ENCODE data around the gene STAC3.

The STAC3 gene

DNA sequence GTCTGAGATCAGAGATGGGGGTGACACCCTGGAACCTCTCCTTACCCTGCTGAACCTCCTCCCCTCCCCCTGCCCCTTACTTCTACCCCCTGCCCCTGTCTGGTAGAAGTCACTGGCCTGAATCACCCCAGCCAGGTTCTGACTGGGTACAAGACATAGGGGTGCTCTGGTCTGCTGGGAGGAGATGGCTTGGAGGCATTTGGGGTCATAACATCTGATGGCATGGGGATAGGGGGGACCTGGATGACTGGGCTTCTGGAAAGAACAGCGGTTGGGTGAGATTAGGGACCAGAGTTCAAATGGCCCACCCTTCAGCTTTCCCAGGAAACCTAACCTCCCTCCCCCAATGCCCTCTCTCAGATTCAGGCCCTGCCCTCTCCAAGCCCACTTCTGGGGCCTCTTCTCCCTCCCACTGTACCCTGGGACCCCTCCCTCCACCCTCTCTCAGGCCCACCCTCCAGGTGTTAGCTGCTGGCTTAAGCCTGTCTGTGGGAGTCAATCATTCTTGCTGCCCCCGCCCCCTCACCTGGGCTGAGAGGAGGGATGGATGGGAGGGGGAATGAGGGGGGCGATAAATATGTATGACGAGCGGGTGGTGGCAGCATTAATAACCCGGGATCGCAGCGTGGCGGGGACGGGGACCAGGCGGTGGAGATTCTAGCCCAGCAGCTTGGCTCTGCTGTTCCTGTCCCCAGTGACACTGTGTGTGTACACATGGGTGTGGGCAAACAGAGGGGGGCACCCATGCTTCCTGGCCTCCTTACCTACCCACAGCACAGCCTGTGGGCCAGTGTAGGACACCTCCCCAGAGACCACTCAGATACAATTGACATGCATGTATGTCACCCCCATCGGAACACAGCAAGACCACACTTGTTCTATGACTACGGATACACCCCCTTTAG is 28.4 kb downstream of the STAC3 start:
- no peak for DNase-seq

DNA sequence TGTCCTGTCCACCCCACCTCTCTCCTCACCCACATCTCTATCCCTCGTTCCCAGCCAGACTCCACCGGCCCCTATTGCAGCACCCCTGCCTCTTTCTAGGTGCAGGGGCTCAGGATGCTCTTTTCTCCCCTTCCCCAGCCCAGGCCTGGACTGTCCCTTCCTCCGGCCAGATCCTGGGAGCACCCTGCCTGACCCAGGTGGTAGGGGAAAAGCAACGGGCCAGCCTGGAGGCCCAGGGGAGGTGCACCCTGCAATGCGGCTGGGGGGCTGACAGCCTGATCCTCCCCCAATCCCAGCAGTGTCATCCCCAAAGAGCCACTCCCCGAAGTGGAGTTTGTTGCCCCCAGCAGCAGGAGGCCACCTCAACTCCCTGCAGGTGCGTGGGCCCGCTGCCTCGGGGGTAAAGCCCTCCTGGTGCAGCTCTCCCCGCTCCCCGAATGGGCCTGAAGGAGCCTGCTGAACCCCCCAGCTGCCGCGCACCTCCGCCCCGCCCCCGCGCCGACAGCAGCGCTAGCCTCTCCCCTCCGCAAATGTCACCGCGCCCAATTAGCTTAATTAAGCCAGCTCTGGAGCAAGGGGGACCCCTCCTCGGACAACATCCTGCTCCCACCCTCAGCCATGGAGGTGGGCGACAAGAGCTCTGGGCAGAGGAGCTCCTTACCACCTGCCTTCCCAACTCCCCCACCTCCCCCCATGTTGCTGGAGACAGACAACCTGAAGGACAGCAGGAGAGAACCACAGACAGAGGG is 29.6 kb downstream of the STAC3 start:
- no peak for DNase-seq

DNA sequence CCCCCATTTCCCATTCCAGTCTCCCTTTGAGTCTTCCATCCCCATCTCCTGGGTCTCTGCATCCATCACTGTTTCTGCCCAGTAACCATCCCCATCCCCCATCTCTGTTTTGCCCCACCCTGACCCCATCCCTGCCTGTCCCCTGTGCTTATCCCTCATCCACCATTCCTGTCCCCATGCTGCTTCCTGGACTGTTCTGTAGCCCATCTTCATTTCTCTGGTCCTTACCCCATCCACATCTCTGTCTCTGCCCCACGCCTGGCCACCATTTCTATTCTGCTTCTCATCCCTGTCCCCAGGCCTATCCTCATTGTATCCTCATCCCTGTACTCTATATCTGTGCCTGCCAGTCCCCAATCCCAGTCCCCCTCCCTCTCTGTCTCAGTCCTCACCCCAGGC is 30.2 kb downstream of the STAC3 start:
- DNase-seq: no peak

DNA sequence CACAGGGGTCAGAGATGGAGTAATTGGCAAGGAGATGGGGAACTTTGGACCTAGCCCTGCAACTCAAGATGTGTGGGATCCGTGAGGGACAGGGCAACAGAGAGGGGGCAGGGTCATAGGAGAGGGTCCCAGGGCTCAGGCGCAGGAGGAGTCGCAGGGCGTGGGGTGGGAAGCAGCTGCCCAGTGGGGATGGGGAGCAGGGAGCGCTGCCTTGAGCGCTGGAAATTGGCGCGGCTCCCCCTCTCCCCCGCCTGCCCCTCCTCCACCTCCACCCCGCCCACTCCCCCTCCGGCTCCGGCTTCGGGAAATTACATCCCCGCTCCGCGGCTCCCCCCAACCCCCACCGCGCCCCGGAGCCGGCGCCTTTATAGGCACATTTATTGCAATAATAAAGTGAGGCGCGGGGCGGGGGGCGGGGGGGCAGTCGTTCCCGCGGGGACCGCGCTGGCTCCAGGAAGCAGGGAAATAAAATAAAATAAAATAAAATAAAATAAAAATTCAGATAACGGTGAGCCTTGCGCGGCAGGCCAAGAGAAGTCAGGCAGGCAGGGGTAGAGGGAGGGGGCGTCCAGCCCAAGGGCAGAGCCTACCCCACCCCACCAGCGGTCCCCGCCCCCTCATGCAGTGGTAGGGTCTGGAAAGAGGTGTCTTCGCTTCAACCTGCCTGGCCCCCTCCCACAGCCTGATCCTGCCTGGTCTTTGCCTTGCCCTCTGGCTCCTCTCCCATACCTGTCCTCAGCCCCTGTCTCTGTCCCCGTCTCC is 30.8 kb downstream of the STAC3 start:
- DNase-seq: no peak

DNA sequence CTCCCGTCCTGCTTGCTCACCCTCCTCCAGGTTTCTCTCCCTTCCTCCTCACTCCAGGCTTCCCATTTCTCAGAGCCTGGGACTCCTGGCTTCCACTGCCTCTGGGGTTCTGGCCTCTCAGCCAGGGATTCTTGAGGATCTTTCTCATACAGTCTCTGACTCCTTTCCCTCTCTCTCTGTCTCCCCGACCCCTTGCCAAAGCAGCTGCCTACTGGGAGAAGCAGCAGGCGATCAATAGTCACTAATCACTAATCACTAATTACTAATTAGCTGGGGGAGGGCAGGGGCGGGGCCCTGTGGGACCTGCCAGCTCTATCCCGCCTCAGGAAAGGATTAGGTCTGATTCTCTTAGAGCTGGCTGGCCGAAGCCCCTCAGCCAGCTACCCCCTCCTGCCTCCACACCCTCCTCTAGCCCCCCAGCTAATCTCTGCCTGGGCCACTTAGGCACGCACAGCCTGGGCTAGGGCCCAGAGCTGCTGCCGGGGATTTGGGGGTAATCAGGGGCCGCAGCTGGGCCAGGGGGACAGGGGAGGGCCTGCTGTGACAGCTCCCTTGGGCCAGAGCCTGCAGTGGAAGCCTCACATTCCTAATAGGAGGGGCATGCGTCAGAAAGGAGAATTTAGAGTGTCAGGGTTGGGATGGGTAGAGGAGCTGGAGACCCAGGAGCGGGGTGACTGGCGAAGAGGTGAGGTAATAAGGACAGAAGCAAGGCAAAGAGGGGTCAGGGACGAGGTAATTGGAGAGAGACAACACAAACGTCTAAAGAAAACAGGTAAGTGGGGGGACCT is 31.6 kb downstream of the STAC3 start:
- DNase-seq: no peak

DNA sequence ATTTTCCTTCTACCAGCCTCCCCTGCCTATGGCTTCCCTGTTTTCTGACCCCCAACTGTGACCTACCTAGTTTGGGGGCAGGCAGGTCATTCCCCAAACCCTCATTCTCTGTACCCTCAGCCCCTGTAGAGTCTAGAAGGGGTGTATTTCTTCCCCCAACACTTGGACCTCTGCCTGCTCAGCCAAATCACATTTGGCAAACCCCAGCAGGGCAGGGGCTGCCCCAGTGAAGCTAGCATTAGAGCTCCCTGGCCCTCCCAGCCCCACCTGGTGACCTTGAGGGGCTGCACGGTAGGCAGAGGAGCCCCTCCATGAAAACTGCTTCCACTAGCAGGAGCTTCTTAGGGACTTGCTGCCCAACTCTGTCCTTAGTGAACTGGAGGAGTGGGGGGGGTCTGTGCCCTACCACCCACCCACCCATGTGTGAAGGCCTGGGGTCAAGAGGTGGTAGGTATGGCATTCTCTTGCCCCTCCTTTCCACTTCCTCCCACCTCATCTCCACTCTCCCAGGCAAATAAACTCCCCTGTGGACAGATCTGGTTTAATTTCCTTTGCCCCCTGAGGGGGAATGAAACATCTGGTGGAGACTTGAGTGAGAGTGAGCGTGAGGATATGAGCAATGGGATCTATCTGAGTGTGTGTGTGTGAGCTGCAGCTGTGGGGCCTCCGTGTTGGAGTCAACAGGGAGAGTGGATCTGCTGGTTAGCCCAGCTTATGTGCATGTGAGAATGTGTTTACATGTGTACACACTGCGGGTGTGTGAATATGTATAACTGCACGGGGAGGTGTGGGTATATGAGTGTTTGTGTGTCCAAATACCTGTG is 32.7 kb downstream of the STAC3 start:
- DNase-seq: no peak

DNA sequence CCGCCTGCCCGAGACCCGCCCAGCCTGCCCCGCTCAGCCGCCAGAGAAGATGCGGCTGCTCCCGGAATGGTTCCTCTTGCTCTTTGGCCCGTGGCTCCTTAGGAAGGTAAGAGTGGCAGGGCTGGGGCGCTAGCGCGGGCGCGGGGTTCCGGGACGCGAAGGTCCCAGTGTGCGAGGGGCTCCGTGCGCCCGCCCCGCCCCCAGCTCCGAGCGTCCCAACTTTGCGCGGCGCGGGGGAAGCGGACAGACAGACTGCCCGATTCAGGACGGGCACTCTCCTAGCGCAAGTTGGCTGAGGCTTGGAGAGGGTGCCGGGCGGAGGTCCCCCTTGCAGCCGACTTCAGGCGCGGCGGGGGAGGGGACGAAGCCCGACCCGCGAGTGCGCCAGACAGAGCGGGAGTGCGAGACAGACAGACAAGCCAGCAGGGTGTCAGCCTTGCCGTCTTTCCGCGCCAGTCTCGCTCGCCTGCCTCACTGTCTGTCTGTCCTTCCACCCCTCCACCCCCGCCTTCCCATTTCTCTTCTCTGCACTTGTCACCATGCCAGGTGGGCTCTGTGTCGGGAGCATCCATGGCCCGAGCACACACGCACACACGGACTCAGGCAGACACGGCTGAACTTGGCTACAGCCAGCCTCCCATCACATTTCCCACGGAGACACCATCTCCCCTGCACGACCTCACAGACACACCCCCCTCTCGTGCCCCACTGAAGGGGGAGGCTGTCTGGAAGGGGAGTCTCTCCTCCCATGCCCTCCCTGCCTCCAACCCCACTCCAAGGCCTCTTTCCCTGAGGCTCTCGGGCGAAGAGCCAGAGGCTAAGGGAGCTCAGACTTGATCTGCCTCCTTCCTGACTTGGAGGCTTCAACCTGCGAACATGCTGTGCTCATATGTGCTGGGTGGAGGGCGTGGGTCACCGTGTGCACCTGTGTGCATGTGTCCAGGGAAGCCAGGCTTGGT is 33.8 kb downstream of the STAC3 start:
- peak in 1 of 5 donors; percentile 30 for DNase-seq

DNA sequence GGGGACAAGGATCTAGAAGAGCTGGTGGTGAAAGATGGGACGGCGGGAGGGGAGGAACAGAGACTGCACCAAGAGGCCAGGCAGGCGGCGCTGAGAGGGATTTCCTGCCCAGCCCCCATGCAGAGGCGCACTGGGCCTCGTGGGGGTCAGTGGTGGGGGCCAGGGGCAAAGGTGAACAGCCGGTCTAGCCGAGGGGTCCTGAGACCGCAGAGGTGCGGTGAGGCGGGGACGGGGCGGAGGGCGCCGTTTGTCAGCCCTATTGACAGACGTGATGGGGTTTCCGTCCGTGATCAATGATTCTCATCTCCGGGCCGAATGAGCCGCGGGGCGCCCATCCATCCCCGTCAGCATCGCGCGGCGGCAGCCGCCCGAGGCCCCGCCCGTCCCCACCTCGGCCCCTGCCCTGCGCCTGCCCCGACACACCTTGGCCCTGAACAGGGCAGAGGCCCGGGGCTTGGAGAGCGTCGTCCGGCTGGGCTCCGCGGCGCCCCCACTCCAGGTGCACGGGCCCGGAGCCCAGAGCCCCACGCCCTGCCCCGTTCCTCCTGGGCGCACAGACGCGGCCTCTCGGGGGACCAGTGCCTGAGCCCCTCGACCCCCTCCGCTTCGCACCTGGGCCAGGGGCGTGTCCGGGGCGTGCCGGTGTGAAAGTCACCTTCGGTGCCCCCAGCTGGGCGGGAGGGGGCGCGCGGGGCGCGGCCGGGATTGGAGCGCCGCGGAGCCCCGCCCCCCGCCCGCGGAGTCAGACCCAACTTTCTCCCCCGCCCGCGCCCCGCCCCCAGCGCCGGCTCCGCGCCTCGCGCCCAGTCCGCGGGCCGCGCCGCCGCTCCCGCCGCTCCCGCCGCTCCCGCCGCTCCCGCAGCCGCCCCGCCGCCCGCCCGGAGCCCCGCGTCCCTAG is 34.7 kb downstream of the STAC3 start, which contains the start of gene NXPH4:
TSS of gene NXPH4 (plus strand) at position 781 of the 898 bp plus-strand sequence. CDS start 176 bp downstream, outside the sequence.
- peak in 4 of 5 donors; percentile 34 to 65 (median 44) for DNase-seq

DNA sequence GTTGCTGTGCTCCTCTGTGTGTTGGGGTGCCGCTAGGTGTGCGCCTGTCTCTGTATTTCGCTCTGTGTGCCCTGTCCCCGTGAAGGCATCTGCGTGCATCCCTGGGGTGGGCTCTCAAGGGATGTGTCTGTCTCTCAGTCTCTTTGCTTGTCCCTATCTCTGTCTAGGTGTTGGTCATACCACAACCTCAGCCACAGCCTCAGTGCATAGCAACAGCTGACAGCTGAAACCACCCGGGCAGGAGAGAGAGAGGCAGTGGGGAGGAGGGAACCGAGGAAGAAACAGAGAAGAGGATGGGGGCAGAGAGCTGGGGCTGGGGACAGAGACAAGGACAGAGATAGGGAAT is 35.3 kb downstream of the STAC3 start:
- DNase-seq: peak in 1 of 5 donors; percentile 60

DNA sequence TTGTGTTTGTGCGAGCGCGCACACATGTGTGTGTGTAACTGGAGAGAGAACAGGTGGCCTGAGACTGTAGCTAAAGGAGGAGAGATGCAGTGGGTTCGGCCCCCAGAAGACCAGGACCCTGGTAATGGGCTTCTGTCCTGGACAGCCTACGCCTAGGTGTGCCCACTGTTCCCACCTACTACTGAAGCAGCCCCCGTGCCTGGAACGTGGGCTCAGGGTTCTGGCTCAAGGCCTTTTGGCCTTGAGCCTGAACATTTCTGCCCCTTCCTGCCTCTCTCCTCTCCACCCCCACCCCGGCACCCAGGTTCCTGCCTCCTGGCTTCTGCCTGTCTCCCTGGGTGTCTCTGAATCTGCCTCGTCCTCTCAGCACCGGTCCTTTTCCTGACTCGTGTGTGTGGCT is 35.9 kb downstream of the STAC3 start:
- DNase-seq: no peak

DNA sequence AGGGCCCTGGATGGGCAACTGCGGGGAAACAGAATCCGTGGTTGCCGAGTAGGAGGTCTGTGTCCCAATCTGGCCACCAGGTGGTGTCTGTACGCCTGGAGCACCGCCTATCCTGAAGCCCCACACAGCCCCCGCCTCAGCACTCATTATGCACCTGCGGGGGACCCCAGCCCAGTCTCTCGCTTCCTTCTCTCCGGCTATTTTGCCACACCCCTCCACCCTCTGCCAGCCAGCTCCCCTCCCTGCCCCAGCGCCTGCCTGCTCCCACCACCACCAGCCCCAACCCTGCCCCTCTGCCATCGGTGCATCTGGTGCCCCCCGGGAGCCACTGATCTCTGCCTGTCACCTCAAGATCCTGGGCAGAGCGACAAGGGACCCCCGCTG is 36.6 kb downstream of the STAC3 start:
- peak; percentile 37 to 67 (median 54) for DNase-seq

DNA sequence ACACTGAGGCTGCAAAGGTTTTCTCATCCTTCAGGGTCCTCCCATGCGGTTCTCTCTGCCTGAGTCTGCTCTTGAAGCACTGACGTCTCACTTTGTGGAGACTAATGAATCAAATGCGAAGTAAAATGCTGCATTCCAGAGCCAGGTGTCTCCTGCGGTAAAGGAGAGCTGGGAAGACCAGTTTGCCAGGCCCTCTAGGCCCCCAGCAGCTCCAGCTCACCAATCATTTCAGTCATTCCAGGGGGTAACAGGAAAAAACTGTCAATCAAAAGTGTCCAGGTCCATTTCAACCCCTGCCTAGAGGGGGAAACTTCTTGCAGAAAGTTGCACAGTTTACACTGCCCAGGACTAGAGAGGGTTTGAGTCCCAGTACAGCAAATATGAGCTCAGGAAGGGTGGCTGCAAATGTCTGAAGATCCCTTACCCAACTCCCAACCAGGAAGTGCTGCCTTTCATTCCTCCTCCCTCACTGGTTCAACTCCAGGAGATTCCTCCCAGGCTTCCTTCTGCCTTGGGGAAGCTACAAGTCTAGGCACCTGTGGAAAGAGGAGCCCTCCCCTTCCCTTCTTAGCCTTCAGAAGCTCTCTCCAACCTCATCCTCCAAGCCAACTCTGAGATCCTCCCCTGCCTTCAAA is 37.1 kb downstream of the STAC3 start:
- no peak for DNase-seq

DNA sequence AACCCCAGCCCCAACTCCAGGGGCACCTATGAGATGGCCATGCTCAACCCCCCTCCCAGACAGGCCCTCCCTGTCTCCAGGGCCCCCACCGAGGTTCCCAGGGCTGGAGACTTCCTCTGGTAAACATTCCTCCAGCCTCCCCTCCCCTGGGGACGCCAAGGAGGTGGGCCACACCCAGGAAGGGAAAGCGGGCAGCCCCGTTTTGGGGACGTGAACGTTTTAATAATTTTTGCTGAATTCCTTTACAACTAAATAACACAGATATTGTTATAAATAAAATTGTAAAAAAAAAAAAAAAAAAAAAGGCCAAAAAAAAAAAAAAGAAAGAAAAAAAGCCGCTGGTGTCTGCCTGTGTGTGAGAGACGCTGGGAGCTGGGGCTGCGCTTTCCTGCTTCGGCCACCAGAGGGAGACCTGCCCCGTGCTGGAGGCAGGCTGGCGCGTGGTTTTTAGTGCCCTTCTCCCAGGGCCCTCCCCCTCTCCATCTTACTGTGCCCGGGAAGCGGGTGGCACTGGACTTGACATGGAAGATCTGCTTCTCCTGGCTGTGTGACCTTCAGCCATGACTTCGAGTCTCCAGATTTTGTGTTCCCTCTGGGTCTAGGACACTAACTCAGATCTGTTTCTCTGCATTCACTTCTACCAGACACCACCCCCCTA is 37.8 kb downstream of the STAC3 start:
- peak; percentile 65 to 80 (median 77) for DNase-seq

DNA sequence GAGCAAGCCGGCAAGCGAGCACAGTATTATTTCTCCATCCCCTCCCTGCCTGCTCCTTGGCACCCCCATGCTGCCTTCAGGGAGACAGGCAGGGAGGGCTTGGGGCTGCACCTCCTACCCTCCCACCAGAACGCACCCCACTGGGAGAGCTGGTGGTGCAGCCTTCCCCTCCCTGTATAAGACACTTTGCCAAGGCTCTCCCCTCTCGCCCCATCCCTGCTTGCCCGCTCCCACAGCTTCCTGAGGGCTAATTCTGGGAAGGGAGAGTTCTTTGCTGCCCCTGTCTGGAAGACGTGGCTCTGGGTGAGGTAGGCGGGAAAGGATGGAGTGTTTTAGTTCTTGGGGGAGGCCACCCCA is 38.3 kb downstream of the STAC3 start:
- DNase-seq: no peak

DNA sequence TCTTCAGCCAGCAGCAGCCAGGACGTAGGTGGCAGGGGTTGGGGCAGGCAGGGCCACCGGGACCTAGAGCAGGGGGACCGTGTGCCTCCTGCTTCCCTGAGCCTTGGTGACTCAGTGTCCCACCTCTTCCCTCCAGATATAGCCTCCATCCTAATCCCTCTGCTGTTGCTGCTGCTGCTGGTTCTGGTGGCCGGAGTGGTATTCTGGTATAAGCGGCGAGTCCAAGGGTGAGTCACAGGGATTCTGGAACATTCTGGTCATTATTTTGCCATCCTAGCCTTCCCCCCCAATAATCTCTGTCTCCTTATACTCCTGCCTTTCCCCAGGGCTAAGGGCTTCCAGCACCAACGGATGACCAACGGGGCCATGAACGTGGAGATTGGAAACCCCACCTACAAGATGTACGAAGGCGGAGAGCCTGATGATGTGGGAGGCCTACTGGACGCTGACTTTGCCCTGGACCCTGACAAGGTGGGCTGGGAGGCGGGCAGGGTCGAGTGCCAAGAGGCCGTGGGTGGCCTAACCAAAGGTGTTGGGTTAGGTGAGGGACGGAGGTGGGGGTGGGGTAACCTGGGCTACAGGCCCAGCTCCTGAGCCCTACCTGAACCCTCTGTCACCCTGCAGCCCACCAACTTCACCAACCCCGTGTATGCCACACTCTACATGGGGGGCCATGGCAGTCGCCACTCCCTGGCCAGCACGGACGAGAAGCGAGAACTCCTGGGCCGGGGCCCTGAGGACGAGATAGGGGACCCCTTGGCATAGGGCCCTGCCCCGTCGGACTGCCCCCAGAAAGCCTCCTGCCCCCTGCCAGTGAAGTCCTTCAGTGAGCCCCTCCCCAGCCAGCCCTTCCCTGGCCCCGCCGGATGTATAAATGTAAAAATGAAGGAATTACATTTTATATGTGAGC is 38.9 kb downstream of the STAC3 start:
- DNase-seq: no peak

DNA sequence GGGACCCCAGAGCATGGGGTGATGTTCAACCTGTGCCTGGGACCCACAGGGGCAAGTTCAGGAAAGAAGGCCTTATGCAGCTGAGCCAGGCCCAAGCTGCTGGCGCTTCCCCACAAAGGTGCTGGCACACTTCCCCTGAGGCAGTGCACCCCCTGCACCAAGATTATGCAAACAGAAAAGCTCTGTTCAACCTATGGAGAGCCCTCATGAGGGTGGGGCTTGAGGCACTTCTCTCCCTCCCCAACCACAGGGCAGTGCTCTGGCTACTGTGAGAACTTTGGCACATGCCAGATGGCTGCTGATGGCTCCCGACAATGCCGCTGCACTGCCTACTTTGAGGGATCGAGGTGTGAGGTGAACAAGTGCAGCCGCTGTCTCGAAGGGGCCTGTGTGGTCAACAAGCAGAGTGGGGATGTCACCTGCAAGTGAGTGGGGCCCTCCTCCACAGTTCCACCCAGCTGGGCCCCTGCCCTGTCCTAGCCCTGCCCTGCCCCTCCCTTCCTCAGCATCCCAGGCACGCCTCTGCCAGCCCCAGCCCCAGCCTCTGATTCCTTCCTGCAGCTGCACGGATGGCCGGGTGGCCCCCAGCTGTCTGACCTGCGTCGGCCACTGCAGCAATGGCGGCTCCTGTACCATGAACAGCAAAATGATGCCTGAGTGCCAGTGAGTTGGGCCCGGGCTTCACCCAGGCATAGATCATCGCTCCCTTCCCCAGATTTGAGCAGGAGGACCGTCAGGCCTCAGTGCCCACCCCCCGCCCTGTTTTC is 39.9 kb downstream of the STAC3 start:
- no peak for DNase-seq

Measured in T-helper 1 cell (primary cell).